HCT116 (cell line): ENCODE data around the gene TNKS2. TPM values are rescaled to one million over a fixed set of nuclear protein-coding genes. Genes with fewer than 3 reads are reported as not detected.

Source experiments
- CBX3 ChIP-seq: IDR thresholded peaks from 2 replicates; pipeline ENCODE4 v1.6.1; 2012; ENCODE audit warnings: low read depth
- EZH2 ChIP-seq: fragments of 200-600 bp; sonication (generic); IDR thresholded peaks from 2 replicates; pipeline ENCODE4 v1.6.1; 2017; ENCODE audit warnings: antibody characterized with exemption, mixed run types
- total RNA-seq: library from RNA; stranded (reverse); gene quantifications from one replicate; pipeline ENCODE4 v1.2.1, GENCODE V29; 2021; ENCODE audit not compliant: unreplicated experiment

Gene TNKS2
- total RNA-seq, 1 experiment from 2014 or later = 20.7 TPM

GRCh38 chr10:91910467-91910866 lies 112.2 kb downstream of the TNKS2 start (continued):
- TF ChIP-seq CBX3 (no peak), EZH2 (no peak)

Other genes starting within 250 kb of the TNKS2 start
- 0.20 TPM for gene PPP1R3C, start 165.4 kb upstream of the TNKS2 start, total RNA-seq
- gene FGFBP3, start 111.1 kb downstream of the TNKS2 start, total RNA-seq = 1.2 TPM
- gene BTAF1, start 125.3 kb downstream of the TNKS2 start, total RNA-seq = 42.5 TPM